Right atrium auricular region (tissue), 2 donors: ENCODE results near the gene NUAK2. TPM values are rescaled to one million over a fixed set of nuclear protein-coding genes. Genes with fewer than 3 reads are reported as not detected.

Source experiments
- DNase-seq: peaks from one replicate; pipeline ENCODE4 v3.0.0-alpha.2; 2019; ENCODE audit warnings: low spot score
- H3K27ac ChIP-seq, 2 donors: fragments of 200-600 bp; sonication (generic); 1 replicate in 1 of 2; 2 replicates in 1 of 2; pipeline ENCODE4 v1.5.1; 2016 to 2019
- H3K27me3 ChIP-seq, 2 donors: fragments of 200-600 bp; sonication (generic); one replicate each; pipeline versions ENCODE4 v1.5.1 to v1.6.0; 2017 to 2019
- H3K36me3 ChIP-seq: fragments of 200-600 bp; sonication (generic); one replicate; pipeline ENCODE4 v1.5.1; 2016
- H3K4me1 ChIP-seq, 2 donors: fragments of 200-600 bp; sonication (generic); one replicate each; pipeline versions ENCODE4 v1.5.1 to v1.6.0; 2017 to 2019
- H3K4me3 ChIP-seq, 2 donors: fragments of 200-600 bp; sonication (generic); 1 replicate in 1 of 2; 2 replicates in 1 of 2; pipeline ENCODE4 v1.5.1; 2017 to 2019; ENCODE audit warnings: mild to moderate bottlenecking in 1 of 2, moderate library complexity in 1 of 2
- H3K9me3 ChIP-seq, 2 donors: fragments of 200-600 bp; sonication (generic); one replicate each; pipeline ENCODE4 v1.5.1; 2019
- CTCF ChIP-seq, 2 donors: fragments of 200-600 bp; sonication (generic); IDR thresholded peaks; one replicate each; pipeline ENCODE4 v1.5.1; 2019; ENCODE audit warnings: antibody characterized with exemption in 2 of 2
- total RNA-seq, 2 donors: library from RNA; depleted of rRNA; stranded (reverse); fragments of >200 nt; gene quantifications; one replicate each; pipeline ENCODE4 v1.1.0, GENCODE V29; 2016

NUAK2 gene
- total RNA-seq, 2 donors from 2014 or later, result 0.67 to 1.7 TPM

- no peak overlapping the region for H3K4me3 ChIP-seq
- no peak for TF ChIP-seq CTCF (IDR thresholded peaks at IDR 0.05)
- H3K9me3 ChIP-seq, result no peaks in the 10 kb centered on the region
- peaks cover 0 to 75% of the 10 kb centered on the region in 2 donors for H3K4me1 ChIP-seq
- no peaks in the 10 kb centered on the region for H3K27me3 ChIP-seq
- no peak overlapping the region for H3K27ac ChIP-seq
- H3K36me3 ChIP-seq, result no peaks in the 10 kb centered on the region
- DNase-seq, result no peak
Observed at GRCh38 chr1:205259998-205260397, 61.5 kb downstream of the NUAK2 start.

DNA sequence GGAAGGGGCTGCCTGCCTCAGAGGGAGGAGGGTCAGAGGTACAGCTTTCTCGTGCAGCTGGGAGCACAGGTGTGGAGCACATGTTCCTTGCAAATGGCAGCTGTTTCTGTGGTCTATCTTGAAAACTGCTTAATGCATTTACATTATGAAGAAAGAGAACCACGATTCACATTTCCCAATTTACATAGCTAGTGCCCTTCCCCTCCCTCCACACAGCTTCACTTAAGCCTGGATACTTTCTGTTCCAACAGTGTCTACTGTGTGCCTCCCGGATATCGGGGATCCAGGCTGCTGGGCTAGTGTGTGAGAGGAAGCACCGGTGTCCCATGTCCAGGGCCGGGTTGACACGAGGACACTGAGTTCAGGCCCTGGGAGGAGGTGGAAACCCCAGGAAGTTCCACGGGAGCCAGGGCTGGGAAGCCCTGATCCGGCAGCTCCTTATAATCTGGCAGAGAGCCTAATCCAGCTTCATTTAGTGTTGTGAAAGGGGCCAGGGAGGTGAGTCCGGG is 62.2 kb downstream of the NUAK2 start:
- peaks cover 0 to 75% of the 10 kb centered on the region in 2 donors for H3K4me1 ChIP-seq
- TF ChIP-seq CTCF (IDR thresholded peaks at IDR 0.05), result no peak
- H3K27me3 ChIP-seq, result no peaks in the 10 kb centered on the region
- no peak for DNase-seq
- no peaks in the 10 kb centered on the region for H3K9me3 ChIP-seq
- no peak overlapping the region for H3K27ac ChIP-seq
- no peaks in the 10 kb centered on the region for H3K36me3 ChIP-seq
- no peak overlapping the region for H3K4me3 ChIP-seq

DNA sequence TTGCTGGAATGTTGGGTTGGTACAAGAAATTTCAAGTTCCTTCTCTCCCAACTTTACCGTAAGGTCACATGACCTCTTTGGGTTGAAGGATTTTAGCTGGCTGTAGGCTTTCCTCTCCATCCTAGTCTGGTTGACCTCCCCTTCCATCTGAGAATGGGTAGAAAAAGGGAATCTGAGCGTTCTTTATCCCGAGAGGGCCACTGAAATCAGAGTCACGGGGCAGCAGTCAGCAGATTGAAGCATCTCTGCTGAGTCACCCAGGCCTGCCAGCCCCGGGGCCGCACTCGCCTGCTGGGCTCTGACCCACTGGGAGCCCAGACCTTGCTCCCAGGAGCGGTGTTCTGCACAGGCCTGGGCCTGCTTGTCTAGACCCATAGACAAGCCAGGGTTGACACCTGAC is 62.8 kb downstream of the NUAK2 start:
- Histone ChIP-seq H3K27ac (no peak overlapping the region), H3K4me1 (peaks cover 0 to 78% of the 10 kb centered on the region in 2 donors), H3K36me3 (no peaks in the 10 kb centered on the region), H3K4me3 (no peak overlapping the region), H3K27me3 (no peaks in the 10 kb centered on the region), H3K9me3 (no peaks in the 10 kb centered on the region)
- DNase-seq, result no peak
- TF ChIP-seq CTCF (IDR thresholded peaks at IDR 0.05), result no peak

DNA sequence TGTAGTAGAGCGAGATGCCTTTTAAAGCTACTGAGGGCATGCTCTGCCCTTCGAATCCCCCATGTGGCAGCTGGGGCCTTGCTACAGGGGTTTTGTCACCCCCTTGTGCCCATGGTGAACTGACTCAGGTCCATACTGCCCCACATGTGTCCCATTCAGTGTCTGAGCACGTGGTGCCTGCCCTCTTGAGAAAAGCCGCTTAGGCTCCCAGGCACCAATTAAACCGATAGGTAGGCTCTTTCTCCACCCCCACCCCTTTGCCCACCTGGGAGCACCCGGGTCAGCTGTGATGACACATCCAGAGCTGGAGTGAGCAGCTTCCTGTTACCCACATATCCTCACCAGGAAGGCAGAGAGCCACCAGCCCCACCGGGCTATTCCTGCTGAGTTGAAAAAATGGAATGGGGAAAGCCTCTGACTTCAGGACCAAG is 63.3 kb downstream of the NUAK2 start:
- no peak overlapping the region for H3K4me3 ChIP-seq
- no peak for DNase-seq
- no peaks in the 10 kb centered on the region for H3K27me3 ChIP-seq
- peaks cover 0 to 81% of the 10 kb centered on the region in 2 donors for H3K4me1 ChIP-seq
- no peaks in the 10 kb centered on the region for H3K36me3 ChIP-seq
- H3K9me3 ChIP-seq, result no peaks in the 10 kb centered on the region
- no peak overlapping the region for H3K27ac ChIP-seq
- no peak for TF ChIP-seq CTCF (IDR thresholded peaks at IDR 0.05)

DNA sequence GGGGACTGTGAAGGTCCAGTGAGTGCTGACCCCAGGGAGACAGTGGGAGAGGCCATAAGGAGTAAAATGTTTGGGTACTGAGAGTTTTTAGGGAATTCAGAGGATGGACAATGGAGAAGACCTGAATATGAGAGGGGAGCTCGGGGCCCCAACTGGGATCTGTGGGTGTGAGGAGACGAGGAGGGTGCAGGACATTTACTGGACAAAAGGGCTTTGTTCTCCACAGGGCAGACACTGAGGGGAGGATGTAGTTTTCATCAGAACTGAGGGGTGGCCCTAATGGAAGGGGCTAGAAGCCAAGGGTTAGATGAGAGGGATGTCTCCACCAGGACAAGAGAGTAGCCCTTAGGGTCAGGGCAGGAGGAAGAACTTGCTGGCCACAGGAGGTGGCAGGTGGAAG is 63.8 kb downstream of the NUAK2 start:
- no peaks in the 10 kb centered on the region for H3K9me3 ChIP-seq
- H3K4me3 ChIP-seq, result no peak overlapping the region
- H3K36me3 ChIP-seq, result no peaks in the 10 kb centered on the region
- no peak for TF ChIP-seq CTCF (IDR thresholded peaks at IDR 0.05)
- peaks cover 0 to 76% of the 10 kb centered on the region in 2 donors for H3K4me1 ChIP-seq
- no peak for DNase-seq
- no peaks in the 10 kb centered on the region for H3K27me3 ChIP-seq
- H3K27ac ChIP-seq, result no peak overlapping the region

DNA sequence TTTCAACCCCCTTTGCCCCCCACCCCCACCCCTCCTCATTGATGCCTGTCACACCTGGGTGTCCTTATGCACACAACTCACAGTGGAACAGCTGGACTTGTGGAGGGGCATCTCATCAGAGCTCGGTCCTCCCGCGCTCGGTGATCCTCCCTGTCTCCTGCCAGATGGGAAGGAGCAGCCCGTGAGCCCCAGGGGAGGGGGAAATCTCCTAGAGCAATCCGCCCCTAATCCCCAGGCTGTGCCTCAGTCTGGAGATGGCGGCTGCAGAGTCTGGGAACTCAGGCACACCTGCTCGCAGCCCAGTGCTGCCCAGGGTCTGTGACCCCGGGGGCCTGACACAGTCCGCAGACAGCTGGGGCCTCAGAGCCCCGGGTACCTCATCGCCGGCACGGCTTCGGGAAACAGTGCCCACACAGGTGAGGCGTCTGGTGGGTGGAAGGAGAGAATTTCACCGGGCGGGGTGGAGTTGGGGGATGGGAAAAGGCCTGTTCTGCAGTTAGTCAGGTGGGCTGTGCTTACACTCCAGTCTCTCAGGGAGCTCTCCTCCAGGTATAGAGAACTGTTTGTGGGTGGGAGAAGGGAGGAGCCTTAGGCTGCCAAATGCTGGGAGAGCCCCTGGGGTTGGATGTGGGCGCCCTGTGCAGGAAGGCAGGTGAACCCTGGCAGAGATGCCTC is 64.5 kb downstream of the NUAK2 start:
- DNase-seq, result no peak
- Histone ChIP-seq H3K27ac (peak overlapping the region in 1 of 2 donors; percentile 42), H3K4me3 (no peak overlapping the region), H3K4me1 (peaks cover 0 to 73% of the 10 kb centered on the region in 2 donors), H3K9me3 (no peaks in the 10 kb centered on the region), H3K36me3 (no peaks in the 10 kb centered on the region), H3K27me3 (no peaks in the 10 kb centered on the region)
- TF ChIP-seq CTCF (IDR thresholded peaks at IDR 0.05), result no peak
